ENCODE data around the gene CLK4.

The CLK4 gene

GRCh38 chr5:178626484-178627258 lies at the start of gene CLK4:
Gene CLK4 (minus strand): TSS chr5:178627050. CDS start chr5:178623416, 3,634 bp downstream.
- peak; percentile 93 for DNase-seq

- no peak for DNase-seq
These were observed 49.1 kb upstream of the CLK4 start for GRCh38 chr5:178675922-178676321.

GRCh38 chr5:178674334-178674733 lies 47.5 kb upstream of the CLK4 start:
- DNase-seq, result peak; percentile 30

GRCh38 chr5:178673801-178674295 lies 47.0 kb upstream of the CLK4 start:
- DNase-seq, result no peak

- DNase-seq, result no peak
These were observed 45.8 kb upstream of the CLK4 start for GRCh38 chr5:178672630-178673029.

- DNase-seq, result no peak
These were observed 44.8 kb upstream of the CLK4 start for GRCh38 chr5:178671602-178672144.

GRCh38 chr5:178670351-178670885 lies 43.6 kb upstream of the CLK4 start:
- DNase-seq, result no peak

- DNase-seq, result no peak
These were observed 41.7 kb upstream of the CLK4 start for GRCh38 chr5:178668579-178668978.

- no peak for DNase-seq
These were observed 40.8 kb upstream of the CLK4 start for GRCh38 chr5:178667688-178668087.

GRCh38 chr5:178667101-178667500 lies 40.3 kb upstream of the CLK4 start:
- DNase-seq, result no peak

GRCh38 chr5:178664141-178664540 lies 37.3 kb upstream of the CLK4 start:
- no peak for DNase-seq

- DNase-seq, result no peak
These were observed 35.7 kb upstream of the CLK4 start for GRCh38 chr5:178662541-178662860.

- no peak for DNase-seq
These were observed 35.1 kb upstream of the CLK4 start for GRCh38 chr5:178661836-178662540.

GRCh38 chr5:178651046-178651810 lies 24.4 kb upstream of the CLK4 start:
- peak; percentile 52 for DNase-seq

GRCh38 chr5:178650214-178650613 lies 23.4 kb upstream of the CLK4 start:
- DNase-seq, result no peak

- DNase-seq, result no peak
These were observed 22.7 kb upstream of the CLK4 start for GRCh38 chr5:178649580-178649979.

- peak; percentile 41 for DNase-seq
These were observed 18.1 kb upstream of the CLK4 start for GRCh38 chr5:178644826-178645545.

- peak; percentile 96 for DNase-seq
These were observed 15.6 kb upstream of the CLK4 start for GRCh38 chr5:178642351-178642909.

- no peak for DNase-seq
These were observed 14.9 kb upstream of the CLK4 start for GRCh38 chr5:178641711-178642110.

GRCh38 chr5:178640331-178641045 lies 13.6 kb upstream of the CLK4 start:
- no peak for DNase-seq
